Lower leg skin (tissue), 3 donors: ENCODE measurements around the gene PTDSS2.

Experiments
- CTCF ChIP-seq, 3 donors: fragments of 450-650 bp; IDR thresholded peaks; one replicate each; pipeline ENCODE4 v1.5.1; 2016; ENCODE audit warnings: antibody characterized with exemption in 3 of 3, mild to moderate bottlenecking in 3 of 3, moderate library complexity in 2 of 3
- POLR2A ChIP-seq, 2 donors: fragments of 450-650 bp; IDR thresholded peaks; one replicate each; pipeline ENCODE4 v1.6.1; 2016 to 2017; ENCODE audit warnings: antibody characterized with exemption in 2 of 2, mild to moderate bottlenecking in 1 of 2, moderate library complexity in 1 of 2

GRCh38 chr11:461626-462025 is 11.5 kb downstream of the PTDSS2 start:
- TF ChIP-seq POLR2A (IDR thresholded peaks at IDR 0.05) (no peak), CTCF (IDR thresholded peaks at IDR 0.05) (no peak)
